HG02973 (cell line): ENCODE results near the gene MRPL19.

ENCODE experiments used
- ATAC-seq: cut with Tn5 transposase; IDR thresholded peaks from one replicate; pipeline ENCODE4 v1.9.1; 2021; ENCODE audit warnings: moderate library complexity; ENCODE audit not compliant: unreplicated experiment

Gene MRPL19

DNA sequence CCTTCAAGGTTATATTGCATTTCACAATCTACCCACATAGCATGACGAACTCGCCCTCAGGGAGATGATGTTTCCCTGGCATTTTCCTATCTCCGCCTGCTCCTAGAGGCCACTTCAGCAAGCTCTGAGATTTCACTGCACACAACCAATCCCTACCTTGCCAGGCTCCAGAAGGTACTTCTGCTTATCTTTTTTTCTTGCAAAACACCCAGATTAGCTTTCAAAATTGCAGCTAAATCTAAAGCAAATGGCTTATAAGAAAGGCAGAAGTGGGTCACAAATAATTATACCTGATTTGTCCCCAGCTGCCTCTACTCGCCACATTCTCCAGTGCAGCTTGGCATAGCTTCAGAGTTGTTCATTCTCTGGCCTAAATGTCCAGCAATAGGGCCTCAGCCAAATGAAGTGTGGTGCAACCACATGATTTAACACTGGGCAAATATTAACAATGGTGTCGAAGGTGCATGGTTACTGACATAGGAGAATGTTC is 32.4 kb upstream of the MRPL19 start:
- no peak for ATAC-seq

DNA sequence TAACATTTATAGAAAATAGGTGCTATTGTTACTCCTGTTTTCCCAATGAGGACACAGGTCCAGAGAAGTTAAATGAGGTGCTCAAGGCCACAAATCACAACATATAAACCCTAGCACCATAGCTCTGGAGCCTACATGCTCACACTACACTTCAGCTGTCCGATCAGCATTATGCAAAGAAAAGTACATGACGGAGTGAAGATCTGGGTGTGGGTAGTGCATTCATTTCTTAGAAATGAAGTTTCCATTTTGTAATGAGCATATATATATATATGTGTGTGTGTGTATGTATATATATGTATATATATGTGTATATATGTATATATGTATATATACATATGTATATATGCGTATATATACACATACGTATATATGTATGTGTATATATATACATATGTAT is 30.2 kb upstream of the MRPL19 start:
- no peak for ATAC-seq

DNA sequence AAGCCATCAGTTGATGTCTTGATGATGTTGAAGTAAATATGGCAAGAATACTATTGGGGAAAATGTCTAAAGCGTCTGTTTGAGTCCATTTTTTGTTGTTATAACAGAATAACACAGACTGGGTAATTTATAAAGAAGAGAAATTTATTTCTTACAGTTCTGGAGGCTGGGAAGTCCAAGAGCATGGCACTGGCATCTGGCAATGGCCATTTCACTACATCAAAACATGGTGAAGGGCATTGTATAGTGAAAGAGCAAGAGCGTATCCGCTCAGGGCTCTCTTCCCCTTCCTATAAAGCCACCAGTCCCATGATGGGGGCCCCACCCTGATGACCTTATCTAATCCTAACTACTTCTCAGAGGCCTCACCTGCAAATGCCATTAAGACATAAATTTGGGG is 29.6 kb upstream of the MRPL19 start:
- no peak for ATAC-seq

DNA sequence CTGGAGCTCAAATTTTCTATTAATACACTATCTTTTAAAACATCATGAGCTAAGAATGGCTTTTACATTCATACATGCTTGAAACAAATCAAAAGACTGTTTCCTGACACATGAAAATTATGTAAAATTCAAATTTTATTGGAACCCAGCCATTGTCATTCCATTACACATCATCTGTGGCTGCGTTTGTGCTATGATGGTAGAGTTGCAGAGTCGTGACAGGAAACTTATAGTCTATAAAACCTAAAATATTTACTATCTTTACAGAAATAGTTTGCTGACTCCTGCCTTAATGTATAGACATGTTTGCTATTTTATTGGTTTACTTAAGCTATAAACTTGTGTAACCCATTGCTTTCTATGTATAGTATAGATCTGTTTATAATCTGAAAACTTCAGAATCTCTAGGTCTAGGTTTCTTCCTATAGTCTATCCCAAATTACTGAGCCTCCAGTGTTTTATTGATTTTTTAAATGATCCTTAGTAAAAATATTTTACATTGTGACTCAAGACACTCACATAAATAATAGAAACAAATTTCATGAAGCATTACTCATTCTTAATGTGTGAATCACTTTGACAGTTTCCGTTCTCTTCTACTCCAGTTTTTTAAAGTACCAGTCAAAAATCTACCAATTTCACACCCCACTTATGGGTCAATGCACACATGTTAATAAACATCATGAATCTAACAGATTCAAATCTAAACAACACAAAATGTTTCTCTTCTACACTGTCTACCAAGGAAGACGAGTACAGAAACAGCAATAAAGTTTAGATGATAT is 26.4 kb upstream of the MRPL19 start:
- no peak for ATAC-seq

DNA sequence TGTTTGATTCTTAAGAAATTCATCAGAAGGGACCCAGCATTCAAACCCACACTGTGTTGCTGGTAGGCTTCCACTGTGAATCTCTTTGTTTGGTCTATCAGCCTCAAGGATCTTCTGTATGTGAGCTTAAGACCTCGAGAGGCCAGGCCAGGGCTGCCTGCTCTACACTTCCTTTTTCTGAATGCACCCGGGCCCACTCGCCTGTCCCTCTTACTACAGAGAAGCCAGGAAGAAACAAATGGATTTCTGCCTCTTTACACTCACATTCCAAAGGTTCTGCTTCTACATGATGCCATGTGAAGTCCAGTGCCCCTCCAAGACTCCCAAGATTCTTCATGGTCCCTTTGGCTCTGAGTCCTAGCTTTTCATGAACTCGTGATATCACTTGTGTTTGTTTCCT is 25.4 kb upstream of the MRPL19 start:
- ATAC-seq, result no peak

DNA sequence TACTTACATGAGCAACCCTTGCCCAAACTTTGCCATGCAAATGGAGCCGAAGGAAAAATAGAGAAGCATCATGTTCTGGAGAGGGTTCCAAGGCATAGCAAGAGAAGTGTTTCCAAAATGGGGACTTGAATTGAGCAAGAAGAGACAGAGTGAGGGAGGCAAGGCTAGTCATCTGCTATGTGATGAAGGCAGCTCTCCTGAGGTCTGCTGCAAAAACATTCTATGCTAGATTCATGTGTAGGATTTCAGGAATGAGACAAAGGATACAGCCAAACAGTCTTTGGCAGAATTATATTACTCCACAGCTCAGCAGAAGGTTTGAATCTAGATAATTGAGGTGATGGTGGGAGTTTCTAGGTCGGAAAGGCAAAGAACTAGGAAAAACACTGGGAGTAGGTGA is 24.1 kb upstream of the MRPL19 start:
- ATAC-seq, result no peak

DNA sequence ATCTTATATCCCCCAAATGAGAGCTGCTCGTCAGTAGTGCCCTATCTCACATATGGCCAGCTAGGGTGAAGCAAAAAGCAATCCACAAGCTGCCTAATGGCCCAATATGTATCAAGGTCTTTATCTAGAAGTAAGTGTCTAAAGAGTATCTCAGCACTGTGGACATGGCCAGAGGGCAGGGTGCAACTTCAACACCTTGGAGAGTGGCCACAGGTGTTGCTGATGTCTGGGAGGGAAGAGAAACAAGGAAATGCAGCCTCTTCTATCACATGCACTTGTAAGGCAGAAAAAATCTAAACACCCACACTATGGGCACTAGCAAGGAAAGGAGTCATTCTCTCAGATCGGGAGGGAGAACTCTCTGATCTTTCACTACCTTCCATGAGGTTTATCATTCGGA is 23.7 kb upstream of the MRPL19 start:
- ATAC-seq, result no peak

DNA sequence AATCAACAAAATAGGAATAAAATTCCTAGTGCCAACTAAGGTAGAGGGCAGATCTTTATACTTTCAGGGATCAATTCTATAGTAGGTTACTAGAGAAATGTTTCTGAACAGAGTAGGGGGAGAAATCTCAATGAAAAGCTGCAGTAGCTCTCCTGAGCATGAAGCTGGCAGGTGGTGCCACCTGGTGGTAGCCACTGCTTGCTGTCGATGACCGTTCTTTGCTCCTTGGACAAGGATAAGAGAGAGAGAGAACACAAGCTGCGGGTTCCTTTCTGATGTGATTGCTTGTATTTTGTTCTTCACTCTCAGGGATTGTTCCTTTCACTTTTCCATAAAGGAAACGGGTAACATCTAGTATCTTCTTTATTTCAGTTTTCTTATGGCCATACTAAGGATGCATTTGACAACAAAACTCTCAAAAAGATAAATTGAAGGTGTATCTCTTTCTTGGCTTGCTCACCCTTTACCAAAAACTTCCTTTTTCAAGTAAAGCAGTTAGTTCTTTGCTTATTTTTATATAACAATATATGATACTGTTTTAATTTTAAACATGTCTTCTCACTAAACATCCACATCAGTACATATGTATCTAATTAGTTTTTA is 18.6 kb upstream of the MRPL19 start:
- ATAC-seq, result peak; percentile 84

DNA sequence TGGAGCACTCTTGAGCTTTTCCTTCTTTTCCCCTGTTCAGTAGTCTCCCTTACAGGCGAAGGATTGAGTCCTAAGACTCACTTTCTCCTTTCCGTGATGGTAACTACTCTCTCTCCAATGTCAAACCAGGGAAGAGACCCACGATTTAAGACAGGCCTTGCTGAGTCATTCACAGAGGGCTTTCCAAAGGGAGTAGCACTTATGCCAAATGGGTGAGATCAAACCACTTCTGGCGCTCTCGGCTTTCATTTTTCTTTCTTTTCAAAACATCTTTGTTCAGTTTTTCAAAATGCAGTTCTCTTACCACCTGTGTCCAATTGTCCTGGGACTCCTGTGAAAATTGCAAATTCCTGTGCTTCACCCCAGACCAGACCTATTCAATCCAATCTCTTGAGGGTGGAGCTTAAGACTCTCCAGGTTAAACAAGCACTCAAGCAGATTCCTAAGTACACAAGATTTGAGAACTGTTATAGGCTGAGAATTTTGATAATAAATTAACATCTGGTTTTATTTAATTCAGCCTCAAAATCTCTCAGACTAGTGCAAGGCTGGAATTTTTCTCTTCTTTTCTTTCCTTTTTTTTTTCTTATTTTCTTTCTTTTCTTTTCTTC is 14.4 kb upstream of the MRPL19 start:
- no peak for ATAC-seq

DNA sequence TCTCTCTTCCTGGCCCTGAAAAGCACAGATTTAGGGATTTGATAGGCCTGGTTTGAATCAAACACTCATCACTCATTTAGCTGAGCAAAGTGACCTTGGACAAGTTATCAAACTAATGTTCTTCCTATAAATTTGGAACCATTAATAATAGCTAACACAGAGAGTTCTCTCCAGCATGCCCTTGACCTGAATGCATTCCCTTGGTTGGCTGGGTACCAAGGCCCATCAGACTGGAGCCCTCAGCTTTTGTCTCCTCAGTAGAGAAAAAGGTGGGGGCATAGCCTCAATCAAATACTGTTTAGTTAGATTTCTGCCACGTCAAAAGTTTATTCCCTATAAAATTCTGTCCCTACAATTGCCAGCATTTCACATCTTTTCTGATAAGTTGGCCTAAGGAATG is 13.8 kb upstream of the MRPL19 start:
- no peak for ATAC-seq

DNA sequence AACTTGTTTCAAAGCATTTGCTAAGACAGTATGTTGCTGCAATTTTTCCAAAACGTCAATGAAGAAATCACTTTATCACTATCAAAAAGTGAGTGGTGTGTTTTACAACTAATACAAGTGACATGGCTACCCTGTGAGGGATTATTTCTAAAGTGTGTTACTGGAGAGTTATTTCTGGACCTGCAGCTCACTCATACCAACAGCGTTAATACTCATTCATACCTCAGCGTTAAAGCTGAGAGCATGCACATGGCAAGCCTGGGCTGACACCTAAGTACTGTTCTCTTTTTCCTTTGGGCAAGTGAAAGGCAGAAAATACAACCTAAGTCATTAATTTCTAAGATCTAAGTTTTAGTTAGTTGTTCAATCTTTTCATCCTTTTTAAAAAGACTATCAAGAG is 13.0 kb upstream of the MRPL19 start:
- ATAC-seq, result no peak

DNA sequence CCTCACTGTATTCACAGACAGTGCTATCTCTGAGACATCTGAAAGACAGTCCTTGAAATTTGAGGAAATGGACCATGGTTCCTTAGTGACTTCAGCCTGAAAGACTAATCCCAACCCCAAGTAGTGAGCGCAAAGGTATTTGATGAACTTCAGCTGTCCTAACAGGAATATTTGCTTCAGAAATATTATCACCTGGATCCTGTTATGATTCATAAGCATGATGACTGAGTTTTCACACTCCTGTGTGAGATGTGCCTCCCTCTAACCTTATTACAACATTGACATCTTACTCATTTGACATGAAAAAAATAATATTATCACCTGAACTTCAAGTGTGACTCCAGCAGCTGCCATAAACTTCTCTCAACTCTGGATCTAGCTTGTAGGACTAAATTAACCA is 11.6 kb upstream of the MRPL19 start:
- no peak for ATAC-seq

DNA sequence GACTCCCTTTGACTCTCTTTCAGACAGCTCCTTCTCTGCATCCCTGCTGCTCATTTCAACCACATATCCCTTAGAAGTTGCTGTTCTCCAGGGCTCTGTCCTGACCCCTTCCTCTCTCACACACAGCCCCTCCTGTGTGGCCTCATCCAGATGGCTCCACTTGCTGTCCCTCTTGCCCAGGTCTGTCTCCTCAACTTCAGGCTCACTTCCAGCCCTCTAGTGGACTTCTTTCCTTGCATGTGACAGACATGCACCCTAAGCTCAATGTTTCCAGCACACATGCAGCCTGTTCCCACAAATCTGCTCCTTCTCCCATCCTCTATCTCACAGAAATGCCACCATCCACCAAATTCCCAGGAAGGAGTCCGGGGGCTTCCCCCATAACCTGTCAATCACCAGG is 9.0 kb upstream of the MRPL19 start:
- ATAC-seq, result no peak

DNA sequence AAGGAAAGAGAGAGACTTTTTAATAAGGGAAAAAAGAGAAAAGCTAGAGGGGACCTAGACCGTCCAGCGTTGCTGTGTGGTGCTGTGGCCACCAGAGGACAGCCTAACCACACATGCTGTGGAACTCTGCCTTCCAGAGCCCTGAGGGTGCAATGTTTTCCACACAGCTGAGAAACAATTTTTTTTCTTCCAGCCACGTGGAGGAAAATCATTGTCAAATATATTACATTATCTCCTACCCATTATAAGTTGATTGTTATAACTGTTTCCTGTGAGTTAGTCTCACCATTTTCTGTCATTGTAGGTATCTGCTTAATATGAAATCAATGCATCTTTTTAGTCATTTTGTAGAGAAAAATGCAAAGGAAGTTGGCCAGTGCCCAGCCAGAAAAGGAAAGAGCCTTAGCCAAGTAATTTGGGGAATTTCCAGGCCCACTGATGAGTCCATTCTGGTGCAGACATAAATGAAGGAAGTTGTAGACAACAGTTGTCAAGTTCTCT is 5.9 kb upstream of the MRPL19 start:
- ATAC-seq, result peak; percentile 97

DNA sequence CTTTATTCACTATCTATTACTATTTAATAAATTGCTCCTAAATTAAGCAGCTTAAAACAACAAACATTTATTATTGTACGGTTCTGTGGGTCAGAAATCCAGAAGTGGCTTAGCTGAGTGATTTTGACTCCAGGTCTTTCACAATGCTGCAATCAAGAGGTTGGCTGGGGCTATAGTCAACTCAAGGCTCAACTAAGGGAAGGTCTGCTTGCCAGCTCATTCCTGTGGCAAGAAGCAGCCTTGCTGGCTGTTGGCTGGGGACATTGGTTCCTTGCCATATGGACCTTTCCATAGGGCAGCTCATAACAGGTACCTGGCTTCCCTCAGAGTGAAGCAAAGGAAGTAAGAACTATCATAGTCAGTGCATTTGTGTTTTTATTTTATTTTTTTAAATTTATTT is 5.0 kb upstream of the MRPL19 start:
- ATAC-seq, result no peak

DNA sequence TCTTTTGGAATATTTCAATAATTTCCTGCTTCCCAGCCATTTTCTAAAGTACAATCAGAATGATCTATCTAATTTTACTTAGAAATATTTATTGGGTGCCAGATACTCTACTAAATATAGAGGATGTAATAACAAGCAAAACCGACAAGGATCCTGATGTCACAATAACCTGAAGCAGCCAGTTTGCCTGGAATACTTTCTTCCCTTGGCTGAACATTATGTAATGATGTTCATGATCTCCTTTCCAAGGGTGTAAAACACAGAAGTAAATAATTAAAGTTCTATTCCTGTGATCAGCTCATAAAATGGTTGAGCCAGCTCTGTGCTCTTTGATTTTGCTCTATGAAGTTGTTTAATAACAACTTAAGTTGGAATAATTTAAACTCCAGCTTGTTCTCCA is 2.6 kb upstream of the MRPL19 start:
- ATAC-seq, result no peak

DNA sequence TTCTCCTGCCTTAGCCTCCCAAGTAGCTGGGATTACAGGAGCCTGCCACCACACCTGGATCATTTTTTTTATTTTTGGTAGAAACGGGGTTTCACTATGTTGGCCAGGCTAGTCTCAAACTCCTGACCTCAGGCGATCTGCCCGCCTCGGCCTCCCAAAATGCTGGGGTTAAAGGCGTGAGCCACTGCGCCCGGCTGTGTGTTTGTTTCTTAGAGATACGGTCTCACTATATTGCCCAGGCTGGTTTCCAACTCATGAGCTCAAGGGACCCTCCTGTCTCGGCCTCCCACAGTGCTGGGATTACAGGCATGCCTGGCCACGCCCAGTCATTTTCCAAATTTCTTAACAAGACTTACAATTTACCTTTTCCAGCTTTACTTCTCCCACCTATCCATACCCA is 940 bp upstream of the MRPL19 start:
- ATAC-seq, result no peak

DNA sequence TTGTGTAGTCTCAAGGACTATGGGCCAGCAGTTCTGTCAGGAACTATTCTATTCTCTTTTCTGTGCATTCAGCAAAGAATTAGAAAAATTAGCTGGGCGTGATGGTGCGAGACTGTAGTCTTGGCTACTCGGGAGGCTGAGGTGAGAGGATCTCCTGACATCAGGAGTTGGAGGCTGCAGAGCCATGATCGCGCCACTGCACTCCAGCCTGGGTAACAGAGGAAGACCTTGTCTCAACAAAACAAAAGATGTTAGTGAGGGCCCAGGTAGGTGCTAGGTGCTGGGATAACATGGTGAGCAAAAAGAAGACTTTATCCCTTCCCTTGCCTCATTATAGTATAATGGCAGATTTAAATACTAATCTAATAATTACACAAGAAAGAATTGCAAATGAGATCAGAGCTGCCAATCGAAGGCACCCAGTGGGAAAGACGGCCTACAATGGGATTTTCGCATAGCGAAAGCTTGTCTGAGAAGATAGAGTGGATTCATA is 447 bp upstream of the MRPL19 start:
- ATAC-seq, result no peak

DNA sequence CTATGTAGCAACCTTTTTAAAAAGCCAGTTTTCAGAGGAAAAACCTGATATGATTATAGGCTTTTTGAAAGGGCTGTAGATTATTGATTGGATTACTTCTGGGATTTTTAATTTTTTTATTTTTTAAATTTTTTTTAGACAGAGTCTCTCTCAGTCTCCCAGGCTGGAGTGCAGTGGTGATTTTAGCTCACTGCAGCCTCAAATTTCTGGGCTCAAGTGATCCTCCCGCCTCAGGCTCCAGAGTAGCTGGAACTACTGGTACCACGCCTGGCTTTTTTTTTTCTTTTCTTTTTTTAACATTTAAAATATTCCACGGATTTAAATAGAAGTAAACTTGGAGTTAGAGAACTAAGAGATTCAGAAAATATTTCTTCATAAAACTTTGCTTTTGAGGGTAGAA is 1.2 kb downstream of the MRPL19 start:
- no peak for ATAC-seq

DNA sequence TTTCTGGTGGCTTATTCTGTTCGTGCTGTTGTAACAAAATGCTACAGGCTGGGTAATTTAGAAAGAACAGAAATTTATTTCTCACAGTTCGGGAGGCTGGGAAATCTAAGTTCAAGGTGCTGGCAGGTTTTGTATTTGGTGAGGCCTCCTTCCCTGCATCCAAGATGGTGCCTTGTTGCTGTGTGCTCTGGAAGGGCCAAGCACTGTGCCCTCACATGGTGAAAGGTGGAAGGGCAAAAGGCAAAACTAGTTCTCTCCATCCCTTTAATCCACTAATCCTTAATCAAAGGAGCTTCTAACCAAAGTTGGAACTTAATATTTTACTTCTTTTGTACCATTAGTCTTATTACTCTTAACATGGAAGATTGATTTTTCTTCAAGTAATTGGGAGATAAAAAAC is 7.4 kb downstream of the MRPL19 start:
- ATAC-seq, result no peak

DNA sequence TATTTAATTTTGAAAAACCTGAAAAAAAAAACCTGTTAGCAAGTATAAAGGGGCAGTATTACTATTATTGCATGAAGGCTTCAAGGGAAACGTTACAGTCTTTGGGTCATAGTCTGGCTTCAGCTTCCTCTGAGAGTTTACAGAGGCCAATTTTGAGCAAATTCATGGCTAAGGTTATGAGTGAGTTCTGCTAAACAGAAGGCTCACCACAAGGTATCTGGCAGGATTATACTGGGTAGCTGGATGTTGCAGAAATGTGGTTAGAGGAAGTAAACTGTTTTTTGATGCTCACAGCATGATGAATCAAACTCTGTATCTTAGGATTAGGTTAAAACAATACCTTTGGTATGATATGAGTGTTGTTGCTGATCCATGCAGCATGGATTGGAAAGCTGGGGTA is 9.3 kb downstream of the MRPL19 start:
- no peak for ATAC-seq

DNA sequence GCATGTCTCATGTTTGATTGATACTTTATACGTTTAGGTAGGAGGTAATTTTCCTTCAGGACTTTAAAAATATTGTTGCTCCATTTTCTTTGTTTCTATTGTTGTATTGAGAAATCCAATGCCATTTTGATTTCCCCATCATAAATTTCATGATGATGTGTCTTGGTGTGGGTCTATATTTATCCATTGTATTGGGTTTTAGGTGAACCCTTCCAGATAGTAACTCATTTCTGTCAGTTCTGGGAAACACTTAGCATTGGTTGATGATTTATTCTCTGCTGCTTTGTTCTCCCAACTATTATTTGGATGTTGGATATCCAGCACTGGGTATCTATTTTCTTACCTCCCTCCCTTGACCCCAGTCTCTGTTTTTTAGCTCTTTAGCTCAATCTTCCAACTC is 10.0 kb downstream of the MRPL19 start:
- ATAC-seq, result no peak
